C1 segment of cervical spinal cord (tissue), 14 donors: Measurements from ENCODE around the gene SLC26A11.
A peak's percentile ranks its signal among the peaks of the same experiment; 100 is the strongest.
"Not testable (repeated sequence)": the region's sequence is repeated elsewhere in the genome, so short reads cannot be mapped to it uniquely, and the experiment has no call there.

ENCODE experiments used
- DNase-seq, 14 donors: peaks; one replicate each; lab custom pipeline; 2025; lab: John Stamatoyannopoulos, UW

SLC26A11 gene

DNA sequence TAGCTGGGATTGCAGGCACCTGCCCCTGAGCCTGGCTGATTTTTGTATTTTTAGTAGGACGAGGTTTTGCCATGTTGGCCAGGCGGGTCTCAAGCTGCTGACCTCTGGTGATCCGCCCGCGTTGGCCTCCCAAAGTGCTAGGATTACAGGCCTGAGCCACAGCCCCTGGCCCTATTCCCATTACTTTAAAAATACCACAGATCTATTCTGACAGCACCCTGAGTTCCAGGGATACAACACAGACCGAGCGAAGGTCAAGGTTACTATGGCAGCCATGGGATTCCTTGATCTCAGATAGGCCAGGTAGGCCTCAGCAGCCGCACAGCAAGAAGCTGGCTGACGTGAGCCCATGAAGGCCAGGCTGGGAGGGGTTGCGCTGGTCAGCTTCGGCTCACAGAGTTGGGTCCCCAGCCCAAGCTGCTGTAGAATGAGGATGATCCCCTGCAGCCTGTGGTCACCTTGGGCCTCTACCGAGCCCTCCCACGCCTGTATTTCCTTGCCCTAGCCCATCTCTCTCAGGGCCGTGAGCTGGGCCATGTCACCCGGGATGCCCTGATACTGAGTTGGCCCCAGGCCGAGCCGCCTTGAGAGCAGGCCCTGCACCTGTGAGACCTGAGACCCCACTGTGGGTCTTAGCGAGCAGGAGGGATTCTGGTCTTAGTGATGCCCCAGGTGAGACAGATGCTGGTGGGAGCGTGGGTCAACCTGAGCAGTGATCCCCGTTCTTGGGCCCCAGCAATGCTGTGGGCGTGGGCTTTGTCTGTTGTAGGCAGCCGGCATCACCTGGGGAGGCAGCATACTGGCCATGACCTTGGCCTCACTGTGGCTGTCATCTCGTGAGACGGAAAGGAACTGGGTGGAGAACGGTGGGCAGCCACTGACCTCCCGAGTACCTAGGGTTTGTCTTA, 23.6 kb downstream of the SLC26A11 start:
- no peak for DNase-seq

GRCh38 chr17:80244448-80244847, 24.2 kb downstream of the SLC26A11 start:
- not testable (repeated sequence) for DNase-seq

DNA sequence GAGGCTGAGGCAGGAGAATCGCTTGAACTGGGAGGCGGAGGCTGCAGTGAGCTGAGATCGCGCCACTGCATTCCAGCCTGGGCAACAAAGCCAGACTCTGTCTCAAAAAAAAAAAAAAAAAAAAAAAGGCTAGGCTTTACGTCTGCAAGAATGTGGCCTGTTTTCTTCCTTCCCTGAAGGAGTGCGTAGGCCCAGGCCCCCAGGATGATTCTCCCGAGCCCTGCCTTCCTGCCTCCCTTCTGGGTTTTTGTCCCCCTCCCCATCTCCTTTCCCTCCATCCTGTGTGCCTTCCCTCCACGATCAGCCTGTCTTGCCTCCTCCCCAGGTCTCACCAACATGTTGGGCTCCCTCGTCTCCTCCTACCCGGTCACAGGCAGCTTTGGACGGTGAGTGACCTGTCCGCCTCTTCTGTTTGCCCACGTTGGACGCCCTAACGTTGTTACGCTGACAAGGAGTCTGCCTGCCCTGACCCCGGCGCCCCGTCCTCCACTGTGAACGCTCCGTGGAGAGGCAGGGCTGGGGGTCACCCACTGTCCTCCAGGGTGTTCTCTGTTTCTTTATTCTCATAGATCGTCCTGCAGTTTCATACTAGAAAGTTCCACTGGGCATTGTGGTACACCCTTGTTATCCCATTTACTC, 24.8 kb downstream of the SLC26A11 start:
- DNase-seq, result no peak

- DNase-seq, result no peak
Observed at GRCh38 chr17:80245566-80246265, 25.5 kb downstream of the SLC26A11 start.

DNA sequence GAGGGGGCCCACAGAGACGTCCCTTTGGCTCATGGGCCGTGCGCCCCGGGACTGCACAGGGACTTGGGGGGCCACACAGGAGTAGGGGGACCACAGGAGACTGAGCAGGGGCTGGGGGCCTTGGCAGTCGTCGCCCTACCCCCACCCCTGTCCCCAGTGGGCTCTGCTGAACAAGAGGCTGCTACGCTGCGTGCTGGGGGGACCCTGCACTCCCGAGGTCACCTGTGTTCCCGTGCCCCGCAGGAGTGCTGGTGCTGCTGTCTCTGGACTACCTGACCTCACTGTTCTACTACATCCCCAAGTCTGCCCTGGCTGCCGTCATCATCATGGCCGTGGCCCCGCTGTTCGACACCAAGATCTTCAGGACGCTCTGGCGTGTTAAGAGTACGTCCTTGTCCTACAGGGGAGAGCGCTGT, 26.0 kb downstream of the SLC26A11 start:
- DNase-seq, result no peak

DNA sequence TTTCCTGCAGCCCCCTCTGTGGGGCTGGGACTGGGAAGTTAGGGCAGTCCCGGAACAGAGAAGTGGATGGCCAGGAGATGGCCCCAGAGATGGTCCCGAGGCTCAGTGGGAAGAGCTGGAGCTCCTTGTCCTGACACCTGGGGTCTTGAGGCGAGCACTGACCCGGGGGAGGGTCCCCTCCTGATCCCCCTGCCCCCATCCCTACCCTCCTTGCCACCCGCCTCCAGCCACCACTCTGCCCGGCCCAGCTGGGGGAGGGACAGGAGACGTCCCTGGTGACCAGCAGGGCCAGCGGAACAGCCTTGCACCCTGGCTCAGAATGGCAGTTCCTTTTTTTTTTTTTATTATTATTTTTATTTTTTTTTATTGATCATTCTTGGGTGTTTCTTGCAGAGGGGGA, 26.5 kb downstream of the SLC26A11 start:
- no peak for DNase-seq

DNA sequence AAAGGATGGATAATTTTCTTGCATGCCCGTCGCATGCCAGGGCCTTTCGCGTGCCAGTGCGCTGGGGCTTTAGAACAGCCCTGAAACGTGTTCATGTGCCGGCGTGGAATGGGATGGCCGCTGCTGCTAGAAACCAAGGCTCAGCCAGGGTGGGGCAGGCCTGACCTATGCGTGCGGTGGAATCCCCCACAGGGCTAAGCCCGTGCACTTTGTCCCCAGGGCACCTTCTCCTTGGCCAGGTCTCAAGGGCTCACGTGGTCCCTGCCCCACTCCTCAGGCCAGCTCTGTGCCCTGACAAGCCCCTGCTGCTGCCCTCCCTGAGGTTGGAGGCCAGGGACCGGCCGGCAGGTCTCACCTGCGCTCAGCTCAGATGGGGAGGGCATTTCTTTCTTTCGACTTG, 27.3 kb downstream of the SLC26A11 start:
- DNase-seq, result no peak

GRCh38 chr17:80248001-80248893, 28.0 kb downstream of the SLC26A11 start:
- no peak for DNase-seq

DNA sequence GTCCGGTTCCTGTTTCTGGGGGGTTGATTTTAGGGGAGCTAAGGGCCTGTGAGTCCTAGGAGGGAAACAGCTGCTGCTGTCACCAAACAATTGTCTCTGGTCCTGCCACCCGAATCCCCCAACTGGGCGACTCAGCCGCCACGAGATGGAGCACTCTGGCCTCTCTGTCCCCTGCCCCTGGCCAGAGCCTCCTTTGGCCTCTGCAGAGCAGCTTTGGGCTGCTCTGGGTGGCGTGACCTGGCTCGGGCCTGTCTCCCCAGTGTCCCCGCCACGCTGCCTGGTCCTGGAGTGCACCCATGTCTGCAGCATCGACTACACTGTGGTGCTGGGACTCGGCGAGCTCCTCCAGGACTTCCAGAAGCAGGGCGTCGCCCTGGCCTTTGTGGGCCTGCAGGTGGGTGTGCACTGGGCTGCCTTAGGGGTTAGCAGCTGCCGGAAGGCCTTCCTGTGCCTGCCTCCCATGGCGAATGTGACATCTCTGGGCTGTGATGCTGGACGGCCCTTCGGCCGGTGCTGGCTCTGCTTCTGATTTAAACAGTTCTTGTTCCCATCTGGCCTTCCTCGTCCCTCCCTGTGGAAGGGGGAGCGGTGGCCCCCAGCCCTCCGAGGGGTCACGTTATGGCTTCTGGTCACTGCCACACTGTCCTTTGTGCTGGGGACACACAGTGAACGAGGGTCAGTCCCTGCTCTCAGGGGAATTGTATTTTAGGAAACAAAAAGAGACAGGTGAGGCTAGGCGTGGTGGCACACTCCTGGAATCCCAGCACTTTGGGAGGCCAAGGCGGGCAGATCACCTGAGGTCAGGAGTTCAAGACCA, 28.9 kb downstream of the SLC26A11 start:
- DNase-seq, result no peak

GRCh38 chr17:80251966-80252365, 31.7 kb downstream of the SLC26A11 start:
- DNase-seq, result no peak

DNA sequence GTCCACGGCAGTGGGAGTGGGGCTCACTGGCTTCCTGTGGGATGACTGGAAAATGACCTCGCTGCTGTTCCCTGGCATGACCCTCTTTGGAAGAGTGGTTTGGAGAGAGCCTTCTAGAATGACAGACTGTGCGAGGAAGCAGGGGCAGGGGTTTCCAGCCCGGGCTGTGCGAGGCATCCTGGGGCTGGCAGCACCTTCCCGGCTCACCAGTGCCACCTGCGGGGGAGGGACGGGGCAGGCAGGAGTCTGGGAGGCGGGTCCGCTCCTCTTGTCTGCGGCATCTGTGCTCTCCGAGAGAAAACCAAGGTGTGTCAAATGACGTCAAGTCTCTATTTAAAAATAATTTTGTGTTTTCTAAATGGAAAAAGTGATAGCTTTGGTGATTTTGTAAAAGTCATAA, 32.6 kb downstream of the SLC26A11 start:
- DNase-seq, result no peak

- DNase-seq, result no peak
Observed at GRCh38 chr17:80253631-80254395, 33.6 kb downstream of the SLC26A11 start.

GRCh38 chr17:80254396-80255251, 34.4 kb downstream of the SLC26A11 start:
- no peak for DNase-seq

- no peak for DNase-seq
Observed at GRCh38 chr17:80256034-80256350, 35.8 kb downstream of the SLC26A11 start.

- DNase-seq, result no peak
Observed at GRCh38 chr17:80257716-80258213, 37.5 kb downstream of the SLC26A11 start.

- DNase-seq, result not testable (repeated sequence)
Observed at GRCh38 chr17:80258296-80258695, 38.1 kb downstream of the SLC26A11 start.

DNA sequence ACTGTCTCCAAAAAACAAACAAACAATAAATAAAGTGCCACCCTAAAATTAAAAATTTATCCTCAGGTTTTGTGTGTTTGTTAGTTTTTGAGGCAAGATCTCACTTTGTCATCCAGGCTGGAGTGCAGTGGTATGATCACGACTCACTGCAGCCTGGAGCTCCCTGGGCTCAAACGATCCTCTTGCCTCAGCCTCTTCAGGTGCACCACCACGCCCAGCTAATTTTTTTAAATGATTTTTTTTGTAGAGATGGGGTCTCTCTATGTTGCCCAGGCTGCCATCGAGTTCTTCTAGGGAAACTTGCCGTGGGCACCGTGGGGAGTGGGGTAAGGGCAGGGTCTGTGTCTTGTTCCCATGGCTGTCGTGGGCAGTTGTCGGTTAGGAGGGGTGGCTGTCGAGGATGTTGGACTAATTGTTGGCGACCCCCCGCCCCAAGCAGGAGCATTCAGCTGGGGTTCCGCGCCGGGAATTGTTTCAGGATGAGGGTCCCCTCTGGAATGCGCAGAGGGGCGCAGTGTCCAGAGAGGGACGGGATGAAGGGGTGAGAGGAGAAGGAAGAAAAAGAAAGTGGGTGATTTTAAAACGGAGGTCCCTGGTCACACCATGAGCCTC, 39.3 kb downstream of the SLC26A11 start:
- peak in 2 of 14 donors; percentile 3 to 41 for DNase-seq

- peak in 12 of 14 donors; percentile 14 to 77 (median 31) for DNase-seq
Observed at GRCh38 chr17:80260069-80260535, 39.9 kb downstream of the SLC26A11 start.
